GM19193 (cell line): ENCODE measurements around the gene SMIM7.

Experiments used
- POLR2A ChIP-seq: IDR thresholded peaks from 4 replicates; pipeline ENCODE4 v1.6.1; 2011; ENCODE audit not compliant: insufficient read depth, insufficient read length; ENCODE audit errors: extremely low read depth

SMIM7 gene

DNA sequence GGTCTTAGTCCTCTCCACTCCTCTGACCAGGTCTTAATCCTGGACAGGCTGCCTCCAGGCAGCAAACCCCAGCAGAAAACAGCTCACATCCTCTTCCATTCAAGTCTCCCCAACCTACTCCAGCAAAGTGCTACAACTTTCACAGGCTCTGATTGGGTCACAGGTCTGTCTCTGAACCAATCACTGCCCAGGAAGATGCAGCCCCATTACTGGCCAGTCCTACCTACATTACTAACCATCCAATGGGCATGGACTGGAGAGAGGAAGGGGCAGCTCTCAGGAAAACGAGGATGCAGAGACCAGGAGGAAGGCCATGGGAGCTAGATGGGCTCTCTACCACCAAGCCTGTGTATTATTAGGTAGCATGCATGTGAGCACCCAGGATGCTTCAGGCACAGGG lies 44.1 kb downstream of the SMIM7 start:
- no peak for TF ChIP-seq POLR2A

DNA sequence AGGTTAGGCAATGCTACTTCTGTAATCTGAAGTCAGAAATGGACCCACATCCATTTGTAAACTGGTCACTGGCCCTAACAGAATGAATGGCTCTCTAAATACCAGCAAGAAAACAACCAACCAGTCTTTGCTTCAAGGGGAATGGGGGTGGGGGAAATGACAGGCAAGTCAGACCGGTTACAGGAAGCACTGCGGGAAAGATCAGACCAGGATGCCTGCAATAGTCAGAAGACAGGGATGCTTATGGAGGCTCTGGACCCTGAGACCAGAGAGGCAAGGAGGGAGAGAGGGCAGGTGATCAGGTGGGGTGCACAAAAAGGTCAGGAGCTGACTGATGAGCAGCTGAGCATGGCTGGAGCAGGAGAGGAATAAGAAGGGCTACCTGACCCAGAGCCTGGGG lies 45.0 kb downstream of the SMIM7 start:
- TF ChIP-seq POLR2A = no peak

GRCh38 chr19:16613841-16614240 lies 46.1 kb downstream of the SMIM7 start:
- TF ChIP-seq POLR2A = no peak

DNA sequence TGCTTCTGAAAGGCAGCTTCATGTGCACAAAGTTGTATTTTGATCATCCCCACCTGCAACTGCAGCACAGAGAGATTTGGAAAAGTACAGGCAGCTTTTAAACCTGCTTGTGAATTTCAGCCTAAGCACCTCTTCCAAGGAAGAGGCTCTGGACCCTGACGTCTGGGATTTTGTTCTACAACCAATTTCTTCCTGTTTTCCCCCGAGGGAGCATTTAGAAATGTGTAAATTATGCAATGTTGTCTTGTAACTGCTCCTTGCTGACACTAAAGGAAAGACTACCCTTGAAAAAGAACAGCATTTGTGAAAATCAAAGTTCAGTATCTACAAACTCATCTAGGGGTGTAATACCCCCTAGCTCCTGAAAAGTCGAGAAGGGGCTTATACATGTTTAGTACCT lies 47.3 kb downstream of the SMIM7 start:
- TF ChIP-seq POLR2A = no peak

DNA sequence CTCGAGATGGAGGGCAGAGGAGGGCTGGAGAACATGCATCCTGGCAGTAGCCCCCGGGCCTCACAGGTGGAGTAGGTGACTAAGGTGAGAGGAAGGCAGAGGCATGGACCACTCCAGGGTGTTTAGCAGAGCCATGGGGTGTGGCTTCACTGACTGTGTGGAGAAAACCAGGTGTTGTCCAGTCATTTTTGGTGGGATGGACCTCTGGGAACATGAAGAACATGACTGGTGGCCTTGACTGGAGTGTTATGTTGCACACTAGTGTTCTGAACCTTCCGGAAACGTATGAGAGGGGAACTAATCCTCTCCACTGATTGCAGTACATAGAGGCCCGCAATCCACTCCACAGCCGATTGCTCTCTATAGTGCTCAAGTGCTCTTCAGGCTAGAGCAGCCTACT lies 48.8 kb downstream of the SMIM7 start:
- no peak for TF ChIP-seq POLR2A

DNA sequence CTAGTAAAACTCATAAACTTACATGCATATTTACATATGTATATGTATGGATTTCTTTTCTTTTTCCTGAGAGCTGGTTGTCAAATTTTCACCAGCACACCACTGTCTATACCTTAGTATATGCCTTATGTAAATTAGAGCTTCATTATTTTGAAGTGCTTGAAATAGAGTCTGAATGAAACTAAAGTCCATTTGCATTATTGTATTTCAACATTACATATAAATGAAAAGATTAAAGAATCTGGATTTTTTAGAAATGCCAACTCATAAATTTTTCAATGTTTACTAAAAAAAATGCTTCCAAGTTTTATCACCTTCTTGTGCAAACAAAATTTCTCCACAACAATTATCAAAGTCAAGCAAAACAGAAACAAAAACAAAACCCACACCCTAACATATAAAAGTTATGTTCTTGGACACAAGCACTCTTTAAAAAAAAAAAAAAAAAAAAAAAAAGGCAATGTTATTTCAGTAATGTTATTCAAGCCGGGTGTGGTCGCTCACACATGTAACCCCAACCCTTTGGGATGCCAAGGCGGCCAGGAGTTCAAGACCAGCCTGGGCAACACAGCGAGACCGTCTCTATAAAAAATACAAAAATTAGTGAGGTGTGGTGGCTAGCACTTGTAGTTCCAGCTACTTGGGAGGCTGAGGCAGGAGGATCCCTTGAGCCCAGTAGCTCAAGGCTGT lies 50.3 kb downstream of the SMIM7 start:
- no peak for TF ChIP-seq POLR2A

GRCh38 chr19:16608290-16608739 lies 51.6 kb downstream of the SMIM7 start:
- TF ChIP-seq POLR2A = no peak

DNA sequence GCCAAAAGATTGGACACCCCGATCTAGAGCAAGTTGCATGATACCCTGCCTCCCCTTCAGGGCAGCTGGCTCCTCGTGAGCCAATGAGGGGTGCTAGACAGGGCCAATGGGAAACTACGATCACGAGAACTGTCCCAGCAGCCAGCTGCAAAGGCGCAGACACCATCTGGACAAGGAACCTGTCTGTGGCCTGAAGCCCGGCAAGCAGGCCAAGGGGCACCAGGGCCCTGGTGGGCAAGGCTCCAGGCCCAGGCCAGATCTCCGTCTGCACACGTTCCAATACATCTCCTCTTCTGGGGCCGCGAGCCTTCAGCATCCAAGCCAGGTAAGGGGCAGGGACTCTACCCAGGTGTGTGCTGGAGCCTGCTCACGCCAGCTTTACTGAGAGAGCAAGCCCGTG lies 52.1 kb downstream of the SMIM7 start:
- TF ChIP-seq POLR2A = no peak

DNA sequence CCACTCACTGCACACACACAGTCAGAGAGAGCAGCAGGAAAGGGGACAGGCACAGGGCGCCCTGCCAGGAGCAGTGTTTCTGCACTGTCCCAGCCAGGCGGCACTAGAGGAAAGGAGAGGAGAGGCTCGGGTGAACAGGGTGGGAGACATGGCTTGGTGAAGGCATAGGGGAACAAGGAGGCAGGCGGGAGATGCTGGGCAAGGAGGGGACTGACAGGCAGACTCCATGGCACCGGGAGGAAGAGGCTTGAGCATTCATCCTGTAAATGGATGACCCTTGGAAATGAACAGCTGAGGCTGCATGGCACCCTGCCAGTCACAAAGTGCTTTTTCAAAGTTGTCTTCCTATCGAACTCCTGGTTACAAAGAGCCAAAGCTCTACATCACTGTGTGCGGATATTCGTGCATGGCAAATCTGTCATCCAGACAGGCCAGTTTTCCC lies 54.4 kb downstream of the SMIM7 start:
- no peak for TF ChIP-seq POLR2A

GRCh38 chr19:16605115-16605514 lies 54.8 kb downstream of the SMIM7 start:
- TF ChIP-seq POLR2A = no peak

DNA sequence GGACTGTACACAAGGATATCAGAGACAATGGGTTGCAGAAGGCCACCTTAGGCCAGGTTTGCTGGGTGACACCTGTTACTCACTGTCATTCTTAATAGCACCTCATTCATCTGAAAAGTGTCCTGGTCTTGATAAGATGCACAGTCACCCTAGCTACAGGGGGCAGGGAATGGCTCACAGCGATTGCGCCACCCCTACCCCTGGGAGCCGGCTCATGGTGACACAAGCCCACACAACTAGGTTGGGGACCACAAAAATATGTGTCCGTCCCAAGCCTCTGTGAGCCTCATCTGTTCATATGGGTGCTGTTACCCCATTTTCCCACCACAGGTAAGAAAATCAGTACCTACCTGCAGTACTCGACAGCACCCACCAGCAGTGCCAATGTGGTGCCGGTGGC lies 55.3 kb downstream of the SMIM7 start:
- no peak for TF ChIP-seq POLR2A

DNA sequence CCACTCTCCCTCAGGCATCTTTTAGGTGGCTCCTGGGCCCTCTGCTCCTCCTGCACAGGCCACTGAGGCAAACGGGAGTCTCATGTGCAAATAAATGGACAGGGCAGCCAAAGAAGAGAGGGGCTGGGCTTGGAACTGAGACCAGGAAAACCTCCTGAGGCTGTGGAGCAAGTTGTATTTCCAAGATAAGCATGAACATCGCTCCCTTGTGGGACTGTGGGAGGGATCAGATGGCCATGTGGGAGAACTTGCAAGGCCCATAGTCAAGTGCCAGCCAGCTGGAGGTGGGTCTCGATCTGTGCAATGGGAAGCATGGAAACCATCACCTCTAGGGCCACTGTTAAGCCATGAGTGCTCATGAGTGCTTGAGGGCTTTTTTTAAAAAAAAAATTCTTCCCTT lies 56.9 kb downstream of the SMIM7 start:
- no peak for TF ChIP-seq POLR2A

GRCh38 chr19:16601378-16602052 lies 58.4 kb downstream of the SMIM7 start:
- no peak for TF ChIP-seq POLR2A

- no peak for TF ChIP-seq POLR2A
Measured at GRCh38 chr19:16600824-16601223, 59.1 kb downstream of the SMIM7 start.

GRCh38 chr19:16599655-16600346 lies 60.1 kb downstream of the SMIM7 start:
- no peak for TF ChIP-seq POLR2A

DNA sequence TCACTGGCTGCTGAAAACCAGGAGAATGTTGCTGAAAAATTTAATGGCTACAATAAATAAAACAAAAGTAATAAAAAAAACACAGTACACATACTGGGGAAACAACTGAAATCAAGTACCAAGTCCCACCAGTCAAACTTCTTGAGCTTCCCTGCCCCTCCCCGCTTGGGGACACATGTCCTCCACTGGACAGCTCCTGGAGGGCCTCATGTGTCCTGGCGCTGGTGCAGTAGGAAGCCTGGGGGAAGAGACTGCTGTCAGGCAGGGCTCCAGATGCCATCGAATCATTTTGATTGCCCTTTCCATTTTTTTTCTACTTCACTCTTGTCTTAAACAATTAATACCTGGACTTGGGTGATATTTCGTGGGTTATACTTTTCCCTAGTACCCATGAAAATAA lies 61.1 kb downstream of the SMIM7 start:
- no peak for TF ChIP-seq POLR2A
